DND-41 (cell line): ENCODE measurements around the gene ACAD8.

Experiments used
- EZH2 ChIP-seq: IDR thresholded peaks from 3 replicates; pipeline ENCODE4 v1.6.1; 2012; ENCODE audit warnings: borderline replicate concordance, low read depth, mild to moderate bottlenecking, moderate library complexity, low read length, inconsistent platforms; ENCODE audit not compliant: severe bottlenecking
- TF ChIP-seq, protein P1 (sequence below): IDR thresholded peaks from 2 replicates; pipeline ENCODE4 v1.5.1; 2012; ENCODE audit warnings: borderline replicate concordance, low read length, moderate library complexity, mild to moderate bottlenecking; ENCODE audit not compliant: poor library complexity, severe bottlenecking; ENCODE audit errors: extremely low read depth

DNA sequence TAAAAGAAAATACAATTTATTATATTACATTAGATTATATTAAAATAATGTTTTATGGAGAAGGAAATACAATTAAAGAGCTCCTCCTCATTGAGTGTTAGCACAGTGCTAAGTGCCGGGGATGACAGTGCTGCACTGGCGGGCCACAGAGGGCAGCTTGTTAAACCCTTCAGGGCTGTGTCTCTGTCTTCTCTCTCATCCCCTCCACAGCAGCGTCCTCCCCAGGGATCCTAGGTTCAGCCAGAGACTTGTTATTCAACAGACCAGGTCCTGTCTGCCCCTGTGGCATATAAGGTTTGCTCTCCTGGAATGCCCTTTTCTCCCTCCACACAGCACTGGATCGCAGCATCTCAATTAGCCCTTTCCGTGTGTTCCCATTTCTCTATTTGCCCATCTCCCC, 14.4 kb upstream of the ACAD8 start:
- TF ChIP-seq, protein P1, sequence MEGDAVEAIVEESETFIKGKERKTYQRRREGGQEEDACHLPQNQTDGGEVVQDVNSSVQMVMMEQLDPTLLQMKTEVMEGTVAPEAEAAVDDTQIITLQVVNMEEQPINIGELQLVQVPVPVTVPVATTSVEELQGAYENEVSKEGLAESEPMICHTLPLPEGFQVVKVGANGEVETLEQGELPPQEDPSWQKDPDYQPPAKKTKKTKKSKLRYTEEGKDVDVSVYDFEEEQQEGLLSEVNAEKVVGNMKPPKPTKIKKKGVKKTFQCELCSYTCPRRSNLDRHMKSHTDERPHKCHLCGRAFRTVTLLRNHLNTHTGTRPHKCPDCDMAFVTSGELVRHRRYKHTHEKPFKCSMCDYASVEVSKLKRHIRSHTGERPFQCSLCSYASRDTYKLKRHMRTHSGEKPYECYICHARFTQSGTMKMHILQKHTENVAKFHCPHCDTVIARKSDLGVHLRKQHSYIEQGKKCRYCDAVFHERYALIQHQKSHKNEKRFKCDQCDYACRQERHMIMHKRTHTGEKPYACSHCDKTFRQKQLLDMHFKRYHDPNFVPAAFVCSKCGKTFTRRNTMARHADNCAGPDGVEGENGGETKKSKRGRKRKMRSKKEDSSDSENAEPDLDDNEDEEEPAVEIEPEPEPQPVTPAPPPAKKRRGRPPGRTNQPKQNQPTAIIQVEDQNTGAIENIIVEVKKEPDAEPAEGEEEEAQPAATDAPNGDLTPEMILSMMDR = no peak
- no peak for TF ChIP-seq EZH2
